Adrenal gland (tissue), 12 donors: ENCODE results near the gene TRIM52. TPM values are rescaled to one million over a fixed set of nuclear protein-coding genes. Genes with fewer than 3 reads are reported as not detected.

Experiments used
- DNase-seq, 7 donors: peaks; one replicate each; pipeline ENCODE4 v3.0.0-alpha.2; 2019 to 2020
- H3K27ac ChIP-seq, 5 donors: fragments of 200-600 bp; sonication (generic) in 4 of 5; 1 replicate in 3 of 5; 2 replicates in 2 of 5; pipeline versions ENCODE4 v1.5.1 to v1.8.0; 2016 to 2020; ENCODE audit warnings: mild to moderate bottlenecking in 1 of 5
- H3K27me3 ChIP-seq: fragments of 200-600 bp; 2 replicates; pipeline ENCODE4 v1.8.0; 2021
- H3K36me3 ChIP-seq, 2 donors: fragments of 200-600 bp; replicated peaks in 1 of 2; 1 replicate in 1 of 2; 2 replicates in 1 of 2; pipeline versions ENCODE4 v1.5.1 to v1.8.0; 2018 to 2022
- H3K4me1 ChIP-seq, 2 donors: fragments of 200-600 bp; replicated peaks in 1 of 2; 1 replicate in 1 of 2; 2 replicates in 1 of 2; pipeline versions ENCODE4 v1.5.1 to v1.8.0; 2018 to 2021
- H3K4me3 ChIP-seq, 4 donors: fragments of 200-600 bp; sonication (generic) in 3 of 4; one replicate each; pipeline ENCODE4 v1.5.1; 2016 to 2018
- H3K9me3 ChIP-seq, 3 donors: fragments of 200-600 bp; sonication (generic) in 1 of 3; replicated peaks in 1 of 3; 1 replicate in 2 of 3; 2 replicates in 1 of 3; pipeline versions ENCODE4 v1.5.1 to v1.8.0; 2016 to 2021
- CTCF ChIP-seq, 6 experiments: fragments of 450-650 bp in 4 of 6; fragments of 200-600 bp in 2 of 6; sonication (generic) in 1 of 6; IDR thresholded peaks; 1 replicate in 5 of 6; 2 replicates in 1 of 6; pipeline versions ENCODE4 v1.5.1 to v1.8.0; 2016 to 2021; ENCODE audit warnings: antibody characterized with exemption in 6 of 6, mild to moderate bottlenecking in 2 of 6, moderate library complexity in 1 of 6
- POLR2A ChIP-seq, 2 donors: fragments of 450-650 bp; IDR thresholded peaks; one replicate each; pipeline ENCODE4 v1.6.1; 2017; ENCODE audit warnings: antibody characterized with exemption in 2 of 2, mild to moderate bottlenecking in 2 of 2, moderate library complexity in 1 of 2
- WGBS, 4 donors: extraction: QIAGEN DNeasy Blood & Tissue Kit in 2 of 4; methylation state at CpG; one replicate each; pipeline versions ENCODE4 v1.1.5 to v1.1.7; 2013 to 2017; 5-methylcytosine and 5-hydroxymethylcytosine counted together
- intact Hi-C, 2 donors: fragments of 100-400 bp; cut with DNase I; formaldehyde crosslinking; loops; one replicate each; pipeline versions ENCODE4 v1.14.1 to v1.15.0; 2022 to 2023
- polyA plus RNA-seq, 3 donors: library from polyadenylated mRNA; stranded (reverse); fragments of 200-250 nt in 2 of 3; fragments of 350-450 nt in 1 of 3; fragmentation: Illumina TruSeq in 1 of 3; extraction: RNeasy Lipid Tissue Mini Kit (QIAGEN cat#74804) in 1 of 3; gene quantifications; one replicate each; pipeline ENCODE4 v1.2.3, GENCODE V29; 2013 to 2014
- total RNA-seq, 9 donors: library from RNA; depleted of rRNA in 4 of 9; stranded (reverse); fragments of >200 nt in 4 of 9; fragments of 120-200 nt in 1 of 9; fragmentation: NEBNext Ultra II Directional in 1 of 9; extraction: Animal tissue kit (Norgen Biotek cat#: 25700) in 1 of 9; gene quantifications; one replicate each; pipeline versions ENCODE4 v1.1.0 to v1.2.4, GENCODE V29; 2013 to 2023
- donor health status: healthy with polysubstance abuse.
- donor health status: Bipolar disorder and iron deficiency.
- donor health status: DM: yes; HTN: yes; CAD: no.
- donor health status: DM: no; HTN: no; CAD: no.
- donor health status: DM: no; HTN: no; CAD: no.
- donor health status: DM: yes; HTN: yes; CAD: no.

Gene TRIM52
- total and polyA plus RNA-seq, 12 donors, result 7.8 to 23.9 (median 13.2) TPM

- H3K27me3 ChIP-seq, result no peaks in the 10 kb centered on the region
- H3K9me3 ChIP-seq, result no peaks in the 10 kb centered on the region
- peaks cover 4 to 19% of the 10 kb centered on the region in 2 donors for H3K4me1 ChIP-seq
- peaks cover 0 to 10% of the 10 kb centered on the region in 2 donors for H3K36me3 ChIP-seq
- WGBS, 4 donors, result 0% methylated on average over 29 to 59 of the region's 59 CpGs
- intact Hi-C loops, result loop anchor here (2.0 to 5.0 kb wide), 2 partner anchors 36 kb away; no protein-coding TSS in a partner anchor
- peak in 1 of 6 experiments; percentile 20 for TF ChIP-seq CTCF (IDR thresholded peaks at IDR 0.05)
- peak; percentile 81 to 84 for TF ChIP-seq POLR2A (IDR thresholded peaks at IDR 0.05)
- DNase-seq, result peak; percentile 94 to 99 (median 98)
- peak within 1 kb of the TSS; percentile 46 to 87 (median 72) for H3K4me3 ChIP-seq
- H3K27ac ChIP-seq, result peak within 1 kb of the TSS; percentile 74 to 98 (median 95)
Measured at GRCh38 chr5:181223058-181223728, 37.8 kb downstream of the TRIM52 start, which contains the start of gene TRIM41. Gene TRIM41 (plus strand): TSS chr5:181223281. CDS start chr5:181224000, 719 bp downstream.

- 0 to 2% (median 1%) methylated on average over 13 to 18 of the region's 18 CpGs for WGBS, 4 donors
- no peaks in the 10 kb centered on the region for H3K27me3 ChIP-seq
- intact Hi-C loops, result loop anchor here (2.0 to 5.0 kb wide), 2 partner anchors 35 to 36 kb away; no protein-coding TSS in a partner anchor
- peaks cover 0 to 9% of the 10 kb centered on the region in 2 donors for H3K36me3 ChIP-seq
- DNase-seq, result no peak
- no peaks in the 10 kb centered on the region for H3K9me3 ChIP-seq
- H3K27ac ChIP-seq, result peak overlapping the region; percentile 74 to 98 (median 95)
- peaks cover 4 to 20% of the 10 kb centered on the region in 2 donors for H3K4me1 ChIP-seq
- peak overlapping the region in 3 of 4 donors; percentile 62 to 87 (median 81) for H3K4me3 ChIP-seq
- no peak for TF ChIP-seq POLR2A (IDR thresholded peaks at IDR 0.05)
- TF ChIP-seq CTCF (IDR thresholded peaks at IDR 0.05), result peak in 3 of 6 experiments; percentile 46 to 60 (median 51)
Measured at GRCh38 chr5:181222630-181223057, 38.3 kb downstream of the TRIM52 start.

- DNase-seq, result peak; percentile 89 to 99 (median 94)
- WGBS, 4 donors, result 4 to 7% (median 5%) methylated on average over 19 to 50 of the region's 50 CpGs
- no peaks in the 10 kb centered on the region for H3K9me3 ChIP-seq
- TF ChIP-seq CTCF (IDR thresholded peaks at IDR 0.05), result no peak
- no peak for TF ChIP-seq POLR2A (IDR thresholded peaks at IDR 0.05)
- intact Hi-C loops, result loop anchor here (2.0 to 5.0 kb wide), 2 partner anchors 35 kb away; no protein-coding TSS in a partner anchor
- H3K27ac ChIP-seq, result peak overlapping the region; percentile 74 to 98 (median 95)
- peak overlapping the region in 2 of 4 donors; percentile 81 to 87 for H3K4me3 ChIP-seq
- H3K4me1 ChIP-seq, result peaks cover 4 to 26% of the 10 kb centered on the region in 2 donors
- peaks cover 0 to 4% of the 10 kb centered on the region in 2 donors for H3K36me3 ChIP-seq
- no peaks in the 10 kb centered on the region for H3K27me3 ChIP-seq
Measured at GRCh38 chr5:181221792-181222629, 38.9 kb downstream of the TRIM52 start.
